HEK293 (cell line): ENCODE data around the gene ZNF764.
A peak's percentile ranks its signal among the peaks of the same experiment; 100 is the strongest.

Experiments
- CTCF ChIA-PET: fragments of 350-600 bp; formaldehyde crosslinking; extraction: SDS; loops from one replicate; lab custom pipeline; 2021; ENCODE audit warnings: antibody characterized with exemption; lab: Yijun Ruan, JAX
- POLR2A ChIA-PET: fragments of 300-600 bp; formaldehyde crosslinking; extraction: SDS; loops from one replicate; lab custom pipeline; 2020; ENCODE audit warnings: antibody characterized with exemption, inconsistent platforms; lab: Yijun Ruan, JAX
- H3K27ac ChIP-seq: fragments of 200-500 bp; sonication (Bioruptor generic); 2 replicates; pipeline ENCODE4 v1.5.1; 2014; ENCODE audit warnings: low read depth, low read length, control low read depth, inconsistent platforms; ENCODE audit errors: extremely low read depth
- H3K36me3 ChIP-seq, 2 experiments: fragments of 200-500 bp in 1 of 2; sonication (Bioruptor generic) in 1 of 2; 1 replicate in 1 of 2; 2 replicates in 1 of 2; pipeline ENCODE4 v1.5.1; 2014 to 2017; ENCODE audit warnings: inconsistent platforms in 2 of 2, low read length in 2 of 2; ENCODE audit not compliant: control insufficient read depth in 2 of 2, insufficient read depth in 1 of 2
- H3K4me1 ChIP-seq: fragments of 200-500 bp; sonication (Bioruptor generic); 2 replicates; pipeline ENCODE4 v1.5.1; 2014; ENCODE audit warnings: mild to moderate bottlenecking, low read length, inconsistent platforms; ENCODE audit not compliant: control insufficient read depth, insufficient read depth
- H3K4me3 ChIP-seq: 2 replicates; pipeline ENCODE4 v1.5.1; 2011; ENCODE audit warnings: low read depth, mild to moderate bottlenecking, control low read depth, low read length, moderate library complexity
- H3K9me3 ChIP-seq: fragments of 200-500 bp; sonication (Bioruptor generic); 2 replicates; pipeline ENCODE4 v1.5.1; 2014; ENCODE audit warnings: low read depth, low read length, inconsistent platforms; ENCODE audit not compliant: control insufficient read depth, insufficient read depth
- BCL11B ChIP-seq: fragments of 450-650 bp; formaldehyde crosslinking; IDR thresholded peaks from 2 replicates; pipeline ENCODE4 v1.5.1; 2016; ENCODE audit warnings: low read depth, missing biosample characterization, missing genetic modification characterization
- IKZF3 ChIP-seq: fragments of 450-650 bp; IDR thresholded peaks from 2 replicates; pipeline ENCODE4 v1.5.0; 2018; ENCODE audit warnings: missing biosample characterization, mild to moderate bottlenecking, missing genetic modification characterization, moderate library complexity
- ZFP69B ChIP-seq: fragments of 450-650 bp; formaldehyde crosslinking; IDR thresholded peaks from 2 replicates; pipeline ENCODE4 v1.5.1; 2016; ENCODE audit warnings: missing biosample characterization, missing genetic modification characterization
- ZNF10 ChIP-seq: fragments of 450-650 bp; formaldehyde crosslinking; IDR thresholded peaks from 2 replicates; pipeline ENCODE4 v1.5.1; 2017; ENCODE audit warnings: missing biosample characterization, missing genetic modification characterization
- ZNF121 ChIP-seq: fragments of 450-650 bp; formaldehyde crosslinking; IDR thresholded peaks from 2 replicates; pipeline ENCODE4 v1.5.1; 2016; ENCODE audit warnings: missing biosample characterization, missing genetic modification characterization
- ZNF211 ChIP-seq: fragments of 450-650 bp; formaldehyde crosslinking; IDR thresholded peaks from 2 replicates; pipeline ENCODE4 v1.5.1; 2016; ENCODE audit warnings: low read depth, missing biosample characterization, missing genetic modification characterization
- ZNF544 ChIP-seq: fragments of 450-650 bp; formaldehyde crosslinking; IDR thresholded peaks from 2 replicates; pipeline ENCODE4 v1.5.0; 2017; ENCODE audit warnings: missing biosample characterization, missing genetic modification characterization
- ZNF670 ChIP-seq: fragments of 450-650 bp; formaldehyde crosslinking; IDR thresholded peaks from 2 replicates; pipeline ENCODE4 v1.5.1; 2016; ENCODE audit warnings: missing biosample characterization, missing genetic modification characterization, low read depth
- ZNF677 ChIP-seq: fragments of 450-650 bp; IDR thresholded peaks from 2 replicates; pipeline ENCODE4 v1.5.0; 2018; ENCODE audit warnings: missing biosample characterization, mild to moderate bottlenecking, missing genetic modification characterization, moderate library complexity
- TF ChIP-seq, protein P1 (sequence below): fragments of 450-650 bp; formaldehyde crosslinking; IDR thresholded peaks from 2 replicates; pipeline ENCODE4 v1.5.1; 2016; ENCODE audit warnings: missing biosample characterization, missing genetic modification characterization
- TF ChIP-seq, protein P2 (sequence below): fragments of 450-650 bp; IDR thresholded peaks from 2 replicates; pipeline ENCODE4 v1.5.1; 2018; ENCODE audit warnings: missing biosample characterization, missing genetic modification characterization
- TF ChIP-seq, protein P3 (sequence below): fragments of 450-650 bp; formaldehyde crosslinking; IDR thresholded peaks from 2 replicates; pipeline ENCODE4 v1.5.1; 2016; ENCODE audit warnings: missing biosample characterization, missing genetic modification characterization
- TF ChIP-seq, protein P4 (sequence below): fragments of 450-650 bp; formaldehyde crosslinking; IDR thresholded peaks from 2 replicates; pipeline ENCODE4 v1.5.1; 2016; ENCODE audit warnings: missing biosample characterization, missing genetic modification characterization

The ZNF764 gene

DNA sequence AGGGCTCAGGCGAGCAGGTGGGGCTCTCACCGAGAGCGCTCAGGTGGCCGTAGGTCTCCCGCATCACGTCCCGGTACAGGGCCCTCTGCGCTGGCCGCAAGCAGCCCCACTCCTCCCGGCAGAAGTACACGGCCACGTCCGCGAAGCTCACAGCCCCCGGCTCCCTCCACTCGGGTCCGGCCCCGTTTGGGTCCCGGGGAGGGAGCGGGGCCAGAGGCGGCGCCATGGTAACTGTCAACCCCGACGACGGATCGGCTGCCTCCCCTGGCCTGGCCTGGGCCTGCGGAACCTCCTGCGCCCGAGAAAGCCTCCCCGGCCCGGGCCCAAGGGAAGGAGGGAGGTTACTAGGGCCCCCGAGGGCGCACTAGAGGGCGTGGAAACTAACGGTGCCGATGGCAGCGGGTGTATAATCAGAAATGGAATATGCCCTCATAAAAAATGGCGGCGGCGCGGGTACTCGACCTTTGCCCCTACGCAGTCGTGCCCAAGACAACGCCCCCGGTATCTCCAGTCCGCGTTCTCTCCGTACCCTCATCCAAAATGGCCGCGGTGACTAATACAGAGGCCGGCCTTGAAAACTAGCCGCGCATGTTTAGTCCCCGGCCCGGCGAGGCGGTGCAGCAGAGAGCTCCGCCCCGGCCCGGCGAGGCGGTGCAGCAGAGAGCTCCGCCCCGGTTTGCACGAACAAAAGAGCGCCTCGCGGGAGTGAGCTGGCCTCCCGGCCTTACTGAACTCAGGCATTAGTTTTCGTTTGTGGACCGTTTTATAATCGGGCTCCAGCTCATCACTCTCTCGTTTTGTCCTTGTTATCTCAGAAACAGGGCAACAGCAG lies at the start of gene ZNF764 (continued):
- TF ChIP-seq, protein P1, sequence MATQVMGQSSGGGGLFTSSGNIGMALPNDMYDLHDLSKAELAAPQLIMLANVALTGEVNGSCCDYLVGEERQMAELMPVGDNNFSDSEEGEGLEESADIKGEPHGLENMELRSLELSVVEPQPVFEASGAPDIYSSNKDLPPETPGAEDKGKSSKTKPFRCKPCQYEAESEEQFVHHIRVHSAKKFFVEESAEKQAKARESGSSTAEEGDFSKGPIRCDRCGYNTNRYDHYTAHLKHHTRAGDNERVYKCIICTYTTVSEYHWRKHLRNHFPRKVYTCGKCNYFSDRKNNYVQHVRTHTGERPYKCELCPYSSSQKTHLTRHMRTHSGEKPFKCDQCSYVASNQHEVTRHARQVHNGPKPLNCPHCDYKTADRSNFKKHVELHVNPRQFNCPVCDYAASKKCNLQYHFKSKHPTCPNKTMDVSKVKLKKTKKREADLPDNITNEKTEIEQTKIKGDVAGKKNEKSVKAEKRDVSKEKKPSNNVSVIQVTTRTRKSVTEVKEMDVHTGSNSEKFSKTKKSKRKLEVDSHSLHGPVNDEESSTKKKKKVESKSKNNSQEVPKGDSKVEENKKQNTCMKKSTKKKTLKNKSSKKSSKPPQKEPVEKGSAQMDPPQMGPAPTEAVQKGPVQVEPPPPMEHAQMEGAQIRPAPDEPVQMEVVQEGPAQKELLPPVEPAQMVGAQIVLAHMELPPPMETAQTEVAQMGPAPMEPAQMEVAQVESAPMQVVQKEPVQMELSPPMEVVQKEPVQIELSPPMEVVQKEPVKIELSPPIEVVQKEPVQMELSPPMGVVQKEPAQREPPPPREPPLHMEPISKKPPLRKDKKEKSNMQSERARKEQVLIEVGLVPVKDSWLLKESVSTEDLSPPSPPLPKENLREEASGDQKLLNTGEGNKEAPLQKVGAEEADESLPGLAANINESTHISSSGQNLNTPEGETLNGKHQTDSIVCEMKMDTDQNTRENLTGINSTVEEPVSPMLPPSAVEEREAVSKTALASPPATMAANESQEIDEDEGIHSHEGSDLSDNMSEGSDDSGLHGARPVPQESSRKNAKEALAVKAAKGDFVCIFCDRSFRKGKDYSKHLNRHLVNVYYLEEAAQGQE (tag by site-specific recombination) = no peak; the same call in 1 of the 2 replicates

DNA sequence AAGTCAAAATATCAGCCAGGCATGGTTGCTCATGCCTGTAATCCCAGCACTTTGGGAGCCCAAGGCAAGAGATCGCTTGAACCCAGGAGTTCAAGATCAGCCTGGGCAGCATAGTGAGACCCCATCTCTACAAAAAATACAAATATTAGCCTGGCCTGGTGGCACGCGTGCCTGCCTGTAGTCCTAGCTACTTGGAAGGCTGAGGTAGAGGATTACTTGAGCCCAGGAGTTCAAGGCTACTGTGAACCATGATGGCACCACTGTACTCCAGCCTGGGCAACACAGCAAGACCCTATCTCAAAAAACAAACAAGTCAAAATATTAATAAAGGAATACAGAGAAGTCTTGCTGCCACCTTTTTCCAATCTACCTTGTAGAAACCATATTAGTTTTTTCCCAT lies 47.8 kb upstream of the ZNF764 start:
- H3K27ac ChIP-seq = no peak overlapping the region
- H3K36me3 ChIP-seq = peaks cover 37 to 72% of the 10 kb centered on the region in 2 experiments
- POLR2A ChIA-PET = no interaction called here
- no peaks in the 10 kb centered on the region for H3K4me1 ChIP-seq
- CTCF ChIA-PET = interaction anchor here (1.1 to 4.3 kb wide), 2 partner anchors 8 to 14 kb away, joined by 3 to 29 read pairs; no protein-coding TSS in a partner anchor
- no peaks in the 10 kb centered on the region for H3K9me3 ChIP-seq
- TF ChIP-seq ZNF10 = no peak
- TF ChIP-seq ZNF121 = peak; percentile 99
- H3K4me3 ChIP-seq = no peak overlapping the region

DNA sequence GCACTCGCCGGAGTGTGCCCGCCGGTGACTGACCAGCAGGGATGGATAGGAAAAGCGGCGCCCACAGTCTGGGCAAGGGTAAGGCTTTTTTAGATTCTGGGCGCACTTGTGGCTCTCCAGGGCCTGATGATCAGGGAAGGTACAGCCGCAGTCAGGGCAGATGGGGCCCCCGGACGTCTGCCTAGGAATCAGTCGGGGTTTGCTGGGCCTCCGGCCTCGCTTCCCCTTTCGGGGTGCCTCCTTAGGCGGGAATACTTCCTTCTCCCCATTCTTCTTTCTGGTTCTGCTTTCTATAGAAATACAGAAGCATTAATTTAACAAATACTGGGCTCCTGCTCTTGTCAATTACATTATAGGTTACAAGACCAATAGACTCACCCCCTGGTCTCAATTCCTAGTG lies 47.0 kb upstream of the ZNF764 start:
- peaks cover 37 to 72% of the 10 kb centered on the region in 2 experiments for H3K36me3 ChIP-seq
- no peaks in the 10 kb centered on the region for H3K9me3 ChIP-seq
- POLR2A ChIA-PET = no interaction called here
- no peak overlapping the region for H3K4me3 ChIP-seq
- H3K27ac ChIP-seq = no peak overlapping the region
- CTCF ChIA-PET = interaction anchor here (0.7 to 4.3 kb wide), 2 partner anchors 7 to 631 kb away, joined by 3 to 29 read pairs; no protein-coding TSS in a partner anchor
- H3K4me1 ChIP-seq = no peaks in the 10 kb centered on the region
- TF ChIP-seq BCL11B (tag by site-specific recombination) = no peak
- TF ChIP-seq, protein P2, sequence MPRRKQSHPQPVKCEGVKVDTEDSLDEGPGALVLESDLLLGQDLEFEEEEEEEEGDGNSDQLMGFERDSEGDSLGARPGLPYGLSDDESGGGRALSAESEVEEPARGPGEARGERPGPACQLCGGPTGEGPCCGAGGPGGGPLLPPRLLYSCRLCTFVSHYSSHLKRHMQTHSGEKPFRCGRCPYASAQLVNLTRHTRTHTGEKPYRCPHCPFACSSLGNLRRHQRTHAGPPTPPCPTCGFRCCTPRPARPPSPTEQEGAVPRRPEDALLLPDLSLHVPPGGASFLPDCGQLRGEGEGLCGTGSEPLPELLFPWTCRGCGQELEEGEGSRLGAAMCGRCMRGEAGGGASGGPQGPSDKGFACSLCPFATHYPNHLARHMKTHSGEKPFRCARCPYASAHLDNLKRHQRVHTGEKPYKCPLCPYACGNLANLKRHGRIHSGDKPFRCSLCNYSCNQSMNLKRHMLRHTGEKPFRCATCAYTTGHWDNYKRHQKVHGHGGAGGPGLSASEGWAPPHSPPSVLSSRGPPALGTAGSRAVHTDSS (tag by site-specific recombination) = no peak
- no peak for TF ChIP-seq ZNF211 (tag by site-specific recombination)
- no peak for TF ChIP-seq ZFP69B (tag by site-specific recombination)
- no peak for TF ChIP-seq ZNF544 (tag by site-specific recombination)
- TF ChIP-seq, protein P3, sequence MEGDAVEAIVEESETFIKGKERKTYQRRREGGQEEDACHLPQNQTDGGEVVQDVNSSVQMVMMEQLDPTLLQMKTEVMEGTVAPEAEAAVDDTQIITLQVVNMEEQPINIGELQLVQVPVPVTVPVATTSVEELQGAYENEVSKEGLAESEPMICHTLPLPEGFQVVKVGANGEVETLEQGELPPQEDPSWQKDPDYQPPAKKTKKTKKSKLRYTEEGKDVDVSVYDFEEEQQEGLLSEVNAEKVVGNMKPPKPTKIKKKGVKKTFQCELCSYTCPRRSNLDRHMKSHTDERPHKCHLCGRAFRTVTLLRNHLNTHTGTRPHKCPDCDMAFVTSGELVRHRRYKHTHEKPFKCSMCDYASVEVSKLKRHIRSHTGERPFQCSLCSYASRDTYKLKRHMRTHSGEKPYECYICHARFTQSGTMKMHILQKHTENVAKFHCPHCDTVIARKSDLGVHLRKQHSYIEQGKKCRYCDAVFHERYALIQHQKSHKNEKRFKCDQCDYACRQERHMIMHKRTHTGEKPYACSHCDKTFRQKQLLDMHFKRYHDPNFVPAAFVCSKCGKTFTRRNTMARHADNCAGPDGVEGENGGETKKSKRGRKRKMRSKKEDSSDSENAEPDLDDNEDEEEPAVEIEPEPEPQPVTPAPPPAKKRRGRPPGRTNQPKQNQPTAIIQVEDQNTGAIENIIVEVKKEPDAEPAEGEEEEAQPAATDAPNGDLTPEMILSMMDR (tag by site-specific recombination) = no peak
- TF ChIP-seq, protein P4, sequence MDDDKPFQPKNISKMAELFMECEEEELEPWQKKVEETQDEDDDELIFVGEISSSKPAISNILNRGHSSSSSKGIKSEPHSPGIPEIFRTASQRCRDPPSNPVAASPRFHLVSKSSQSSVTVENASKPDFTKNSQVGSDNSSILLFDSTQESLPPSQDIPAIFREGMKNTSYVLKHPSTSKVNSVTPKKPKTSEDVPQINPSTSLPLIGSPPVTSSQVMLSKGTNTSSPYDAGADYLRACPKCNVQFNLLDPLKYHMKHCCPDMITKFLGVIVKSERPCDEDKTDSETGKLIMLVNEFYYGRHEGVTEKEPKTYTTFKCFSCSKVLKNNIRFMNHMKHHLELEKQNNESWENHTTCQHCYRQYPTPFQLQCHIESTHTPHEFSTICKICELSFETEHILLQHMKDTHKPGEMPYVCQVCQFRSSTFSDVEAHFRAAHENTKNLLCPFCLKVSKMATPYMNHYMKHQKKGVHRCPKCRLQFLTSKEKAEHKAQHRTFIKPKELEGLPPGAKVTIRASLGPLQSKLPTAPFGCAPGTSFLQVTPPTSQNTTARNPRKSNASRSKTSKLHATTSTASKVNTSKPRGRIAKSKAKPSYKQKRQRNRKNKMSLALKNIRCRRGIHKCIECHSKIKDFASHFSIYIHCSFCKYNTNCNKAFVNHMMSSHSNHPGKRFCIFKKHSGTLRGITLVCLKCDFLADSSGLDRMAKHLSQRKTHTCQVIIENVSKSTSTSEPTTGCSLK = no peak
- no peak for TF ChIP-seq ZNF677 (tag by site-specific recombination)
- no peak for TF ChIP-seq ZNF670 (tag by site-specific recombination)
- TF ChIP-seq IKZF3 (tag by site-specific recombination) = no peak
